Effector memory CD4-positive, alpha-beta T cell (primary cell): ENCODE data around the gene CTSZ.
"Not testable (repeated sequence)": the region's sequence is repeated elsewhere in the genome, so short reads cannot be mapped to it uniquely, and the experiment has no call there.

Experiments used
- DNase-seq, 3 donors: peaks; one replicate each; pipeline ENCODE4 v3.0.0-alpha.2; 2020
- H3K27ac ChIP-seq: 2 replicates; pipeline ENCODE4 v1.7.0; 2013; ENCODE audit warnings: mild to moderate bottlenecking, low read length, moderate library complexity; ENCODE audit not compliant: insufficient read depth, poor library complexity, severe bottlenecking
- H3K27me3 ChIP-seq: replicated peaks from 2 replicates; pipeline ENCODE4 v1.7.0; 2013; ENCODE audit warnings: mild to moderate bottlenecking, low read length; ENCODE audit not compliant: insufficient read depth, control insufficient read depth, poor library complexity, severe bottlenecking
- H3K36me3 ChIP-seq: 2 replicates; pipeline ENCODE4 v1.7.0; 2013; ENCODE audit warnings: mild to moderate bottlenecking, low read length, moderate library complexity; ENCODE audit not compliant: control insufficient read depth, insufficient read depth
- H3K4me1 ChIP-seq: 2 replicates; pipeline ENCODE4 v1.7.0; 2013; ENCODE audit warnings: low read length, mild to moderate bottlenecking; ENCODE audit not compliant: control insufficient read depth, insufficient read depth, poor library complexity, severe bottlenecking
- H3K4me3 ChIP-seq: 2 replicates; pipeline ENCODE4 v1.7.0; 2013; ENCODE audit warnings: low read length, low read depth, mild to moderate bottlenecking; ENCODE audit not compliant: insufficient read depth, poor library complexity, severe bottlenecking
- H3K9me3 ChIP-seq: 2 replicates; pipeline ENCODE4 v1.7.0; 2013; ENCODE audit warnings: mild to moderate bottlenecking, low read length, moderate library complexity; ENCODE audit not compliant: control insufficient read depth

CTSZ gene

GRCh38 chr20:58990651-58991445 is 16.2 kb downstream of the CTSZ start:
- Histone ChIP-seq H3K36me3 (peaks cover 95% of the 10 kb centered on the region), H3K4me3 (no peak overlapping the region), H3K27ac (no peak overlapping the region), H3K27me3 (no peaks in the 10 kb centered on the region), H3K9me3 (no peaks in the 10 kb centered on the region), H3K4me1 (no peaks in the 10 kb centered on the region)
- no peak for DNase-seq

DNA sequence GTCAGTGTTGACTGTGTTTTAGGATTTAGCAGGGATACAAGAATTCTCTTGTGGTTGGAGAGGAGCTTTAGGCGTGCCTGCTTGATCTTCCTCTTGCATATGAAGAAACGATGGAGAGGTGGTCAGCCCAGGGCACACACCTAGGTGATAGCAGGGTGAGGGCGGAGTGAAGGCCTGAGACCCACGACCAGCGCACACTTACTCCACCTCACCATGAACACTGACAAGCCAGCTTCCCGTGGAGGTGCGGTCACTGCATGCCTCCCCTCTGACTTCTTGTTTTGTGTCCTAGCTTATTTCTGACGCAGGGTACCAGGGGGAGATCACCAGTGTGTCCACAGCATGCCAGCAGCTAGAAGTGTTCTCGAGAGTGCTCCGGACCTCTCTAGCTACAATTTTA is 17.9 kb downstream of the CTSZ start:
- peaks cover 1% of the 10 kb centered on the region for H3K4me1 ChIP-seq
- H3K27me3 ChIP-seq, result no peaks in the 10 kb centered on the region
- DNase-seq, result no peak
- H3K36me3 ChIP-seq, result peaks cover 85% of the 10 kb centered on the region
- no peak overlapping the region for H3K4me3 ChIP-seq
- no peak overlapping the region for H3K27ac ChIP-seq
- H3K9me3 ChIP-seq, result no peaks in the 10 kb centered on the region

DNA sequence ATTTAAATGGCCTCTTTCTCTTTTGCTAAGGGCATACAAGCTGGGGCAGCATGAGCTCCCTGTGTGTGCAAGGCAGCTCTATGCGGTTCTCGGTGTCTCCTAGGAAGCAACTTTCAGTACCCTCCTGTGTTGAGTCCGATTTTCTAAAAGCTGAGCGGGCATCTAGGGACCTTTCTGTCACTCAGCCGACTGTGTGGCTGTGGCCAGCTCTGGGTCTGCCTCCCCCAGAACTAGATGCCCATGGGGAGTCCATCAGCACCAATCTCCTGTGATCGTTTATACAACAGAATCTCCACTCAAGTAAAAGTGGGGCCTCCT is 18.5 kb downstream of the CTSZ start:
- Histone ChIP-seq H3K27ac (no peak overlapping the region), H3K4me1 (peaks cover 8% of the 10 kb centered on the region), H3K36me3 (peaks cover 79% of the 10 kb centered on the region), H3K4me3 (no peak overlapping the region), H3K9me3 (no peaks in the 10 kb centered on the region), H3K27me3 (no peaks in the 10 kb centered on the region)
- no peak for DNase-seq

- Histone ChIP-seq H3K36me3 (peaks cover 74% of the 10 kb centered on the region), H3K27me3 (no peaks in the 10 kb centered on the region), H3K4me3 (no peak overlapping the region), H3K9me3 (no peaks in the 10 kb centered on the region), H3K27ac (no peak overlapping the region), H3K4me1 (peaks cover 9% of the 10 kb centered on the region)
- DNase-seq, result no peak
These were observed 19.1 kb downstream of the CTSZ start for GRCh38 chr20:58987790-58988564.

- Histone ChIP-seq H3K36me3 (peaks cover 64% of the 10 kb centered on the region), H3K4me1 (peaks cover 14% of the 10 kb centered on the region), H3K27ac (no peak overlapping the region), H3K27me3 (no peaks in the 10 kb centered on the region), H3K4me3 (no peak overlapping the region), H3K9me3 (no peaks in the 10 kb centered on the region)
- no peak for DNase-seq
These were observed 20.0 kb downstream of the CTSZ start for GRCh38 chr20:58986968-58987517.

DNA sequence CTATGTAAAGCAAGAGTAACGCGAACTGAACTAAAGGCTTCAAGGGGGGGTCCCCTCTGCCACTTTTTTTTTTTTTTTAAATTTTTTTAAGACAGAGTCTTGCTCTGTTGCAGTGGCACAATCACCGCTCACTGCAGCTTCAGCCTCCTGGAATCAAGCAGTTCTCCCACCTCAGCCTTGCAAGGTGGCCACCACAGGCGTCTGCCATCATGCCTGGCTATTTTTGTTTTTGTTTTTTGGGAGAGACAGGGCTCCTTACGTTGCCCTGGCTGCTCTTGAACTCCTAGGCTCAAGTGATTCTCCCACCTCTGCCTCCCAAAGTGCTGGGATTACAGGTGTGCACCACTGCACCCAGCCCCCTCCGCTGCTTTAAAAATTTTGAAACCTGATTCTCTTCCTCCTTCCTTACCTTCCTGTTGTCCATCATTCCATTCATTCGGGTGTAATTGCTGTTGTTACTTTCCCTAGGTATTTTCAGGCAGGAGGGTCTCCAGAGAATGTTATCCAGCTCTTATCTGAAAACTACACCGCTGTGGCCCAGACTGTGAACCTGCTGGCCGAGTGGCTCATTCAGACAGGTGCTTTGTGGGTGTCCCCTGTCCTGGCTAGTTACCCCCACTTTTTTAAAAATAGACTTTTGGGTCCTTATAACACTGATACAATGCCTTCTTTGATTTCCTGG is 20.6 kb downstream of the CTSZ start:
- peaks cover 16% of the 10 kb centered on the region for H3K4me1 ChIP-seq
- H3K4me3 ChIP-seq, result no peak overlapping the region
- no peaks in the 10 kb centered on the region for H3K27me3 ChIP-seq
- H3K36me3 ChIP-seq, result peaks cover 59% of the 10 kb centered on the region
- H3K27ac ChIP-seq, result no peak overlapping the region
- H3K9me3 ChIP-seq, result no peaks in the 10 kb centered on the region
- DNase-seq, result no peak

DNA sequence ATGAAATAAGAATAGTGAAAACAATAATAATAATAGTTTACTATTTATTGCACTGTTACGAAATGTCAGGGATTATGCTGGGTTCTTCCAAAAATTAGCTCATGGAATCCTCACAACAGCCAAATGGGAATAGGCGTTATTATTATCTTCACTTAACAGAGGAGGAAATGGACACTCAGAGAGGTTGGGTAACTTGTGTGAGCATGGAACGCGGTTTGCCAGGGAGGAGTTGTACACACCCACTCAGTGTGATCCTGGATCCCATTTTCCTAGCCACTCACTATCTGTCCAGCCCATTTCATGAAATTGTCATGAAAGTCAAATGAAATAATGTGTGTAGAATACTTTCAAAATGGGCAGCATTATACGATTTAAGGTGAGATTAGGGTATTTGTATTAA is 21.4 kb downstream of the CTSZ start:
- Histone ChIP-seq H3K4me3 (no peak overlapping the region), H3K4me1 (peaks cover 17% of the 10 kb centered on the region), H3K27ac (no peak overlapping the region), H3K9me3 (no peaks in the 10 kb centered on the region), H3K36me3 (peaks cover 51% of the 10 kb centered on the region), H3K27me3 (no peaks in the 10 kb centered on the region)
- DNase-seq, result no peak

DNA sequence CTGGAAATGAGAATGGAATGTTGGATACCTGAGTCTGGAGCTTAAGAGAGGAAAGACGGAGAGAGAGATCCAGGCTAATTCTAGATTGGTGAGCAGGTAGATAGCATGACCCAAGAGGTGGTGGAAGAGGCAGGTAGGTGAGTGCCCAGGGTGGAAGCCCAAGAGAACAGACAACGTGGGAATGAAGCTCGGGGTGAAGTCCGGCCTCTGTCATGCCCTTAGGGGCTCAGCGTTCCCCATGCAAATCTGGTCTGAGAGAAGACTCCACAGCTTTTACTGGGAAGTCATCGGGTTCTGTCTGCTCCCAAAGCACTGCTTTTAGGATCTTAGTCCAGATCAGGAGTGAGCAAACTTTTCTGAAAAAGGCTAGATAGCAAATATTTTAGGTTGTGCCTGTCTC is 22.4 kb downstream of the CTSZ start:
- Histone ChIP-seq H3K9me3 (no peaks in the 10 kb centered on the region), H3K36me3 (peaks cover 41% of the 10 kb centered on the region), H3K27me3 (no peaks in the 10 kb centered on the region), H3K4me1 (peaks cover 20% of the 10 kb centered on the region), H3K27ac (no peak overlapping the region), H3K4me3 (no peak overlapping the region)
- DNase-seq, result no peak

- H3K27ac ChIP-seq, DNase-seq, H3K27me3 ChIP-seq, H3K4me3 ChIP-seq, H3K9me3 ChIP-seq: not testable (repeated sequence)
- Histone ChIP-seq H3K4me1 (peaks cover 20% of the 10 kb centered on the region), H3K36me3 (peaks cover 25% of the 10 kb centered on the region)
These were observed 24.0 kb downstream of the CTSZ start for GRCh38 chr20:58983115-58983468.
